K562 (cell line): Measurements from ENCODE around the gene ITGA3. TPM values are rescaled to one million over a fixed set of nuclear protein-coding genes. Genes with fewer than 3 reads are reported as not detected.

Source experiments
- ATAC-seq: fragments of 200-7000 bp; cut with Tn5 transposase; 3 replicates; pipeline ENCODE4 v1.9.1; 2020; ENCODE audit warnings: moderate library complexity
- BruUV-seq: library from RNA; stranded (reverse); fragments of 400-500 nt; replicated peaks from 2 replicates; lab custom pipeline; 2021; lab: Mats Ljungman, UMichigan
- CTCF ChIA-PET: fragments of 300-600 bp; formaldehyde crosslinking; extraction: SDS; loops from one replicate; lab custom pipeline; 2021; ENCODE audit warnings: low intra/inter-chr PET ratio; lab: Yijun Ruan, JAX
- POLR2A ChIA-PET: fragments of 300-600, 350-650 bp; sonication (Branson Sonifier 250); formaldehyde crosslinking; extraction: SDS; loops from one replicate; lab custom pipeline; 2021; ENCODE audit warnings: antibody characterized with exemption, inconsistent platforms; lab: Yijun Ruan, JAX
- DNase-seq, 4 experiments: peaks; one replicate each; pipeline versions ENCODE4 v3.0.0 to v3.0.0-alpha.2; 2011 to 2018; ENCODE audit warnings: low spot score in 3 of 4, mixed read lengths in 3 of 4; ENCODE audit errors: extremely low read depth in 1 of 4
- FAIRE-seq: peaks from 2 replicates; lab custom pipeline; 2011; peaks lifted over from hg19 to GRCh38; lab: Jason Lieb, UNC
- H2AFZ ChIP-seq: 2 replicates; pipeline ENCODE4 v1.6.0; 2011; ENCODE audit warnings: low read depth, low read length, control low read depth, inconsistent platforms
- H3K27ac ChIP-seq: fragments of 200-600 bp; 3 replicates; pipeline ENCODE4 v1.8.0; 2011; ENCODE audit warnings: low read depth, mild to moderate bottlenecking, control low read depth, inconsistent platforms, low read length, moderate library complexity, mixed read lengths; ENCODE audit errors: extremely low read depth
- H3K27me3 ChIP-seq, 2 experiments: fragments of 300-600 bp in 1 of 2; 2 replicates in 1 of 2; 3 replicates in 1 of 2; pipeline versions ENCODE4 v1.6.0 to v1.8.0; 2011; ENCODE audit warnings: inconsistent platforms in 2 of 2, low read length in 2 of 2, mild to moderate bottlenecking in 1 of 2, mixed read lengths in 1 of 2, moderate library complexity in 1 of 2; ENCODE audit not compliant: control insufficient read depth in 2 of 2, insufficient read depth in 2 of 2
- H3K36me3 ChIP-seq: fragments of 300-600 bp; 3 replicates; pipeline ENCODE4 v1.8.0; 2011; ENCODE audit warnings: mild to moderate bottlenecking, low read length, inconsistent platforms; ENCODE audit not compliant: control insufficient read depth, insufficient read depth
- H3K4me1 ChIP-seq, 2 experiments: fragments of 200-600 bp in 1 of 2; replicated peaks in 1 of 2; 2 replicates in 1 of 2; 3 replicates in 1 of 2; pipeline versions ENCODE4 v1.5.1 to v1.8.0; 2011; ENCODE audit warnings: inconsistent platforms in 2 of 2, low read length in 2 of 2, mild to moderate bottlenecking in 1 of 2, mixed read lengths in 1 of 2, moderate library complexity in 1 of 2; ENCODE audit not compliant: control insufficient read depth in 2 of 2, insufficient read depth in 2 of 2
- H3K4me2 ChIP-seq: 2 replicates; pipeline ENCODE4 v1.6.1; 2011; ENCODE audit warnings: low read length, control low read depth, inconsistent platforms, mixed read lengths; ENCODE audit not compliant: insufficient read depth
- H3K4me3 ChIP-seq: fragments of 200-600 bp; sonication (generic), shearing (Covaris generic); 2 replicates; pipeline ENCODE4 v1.5.1; 2016; ENCODE audit warnings: control low read depth, inconsistent platforms
- H3K79me2 ChIP-seq: fragments of 200-600 bp; 3 replicates; pipeline ENCODE4 v1.8.0; 2011; ENCODE audit warnings: low read length, inconsistent platforms; ENCODE audit not compliant: control insufficient read depth, insufficient read depth
- H3K9ac ChIP-seq, 2 experiments: 2 replicates each; pipeline versions ENCODE4 v1.6.0 to v1.6.1; 2011; ENCODE audit warnings: low read depth in 2 of 2, low read length in 2 of 2, control low read depth in 1 of 2, inconsistent platforms in 1 of 2, mild to moderate bottlenecking in 1 of 2, mixed read lengths in 1 of 2; ENCODE audit not compliant: insufficient read depth in 1 of 2
- H3K9me1 ChIP-seq: one replicate; pipeline ENCODE4 v1.6.0; 2011; ENCODE audit warnings: inconsistent platforms, mild to moderate bottlenecking, low read length, moderate library complexity; ENCODE audit not compliant: control insufficient read depth, insufficient read depth
- H3K9me3 ChIP-seq: replicated peaks from 2 replicates; pipeline ENCODE4 v1.5.1; 2011; ENCODE audit warnings: low read depth, low read length, inconsistent platforms; ENCODE audit not compliant: control insufficient read depth, insufficient read depth
- H4K20me1 ChIP-seq: replicated peaks from 2 replicates; pipeline ENCODE4 v1.6.1; 2011; ENCODE audit warnings: low read length, inconsistent platforms, mixed read lengths; ENCODE audit not compliant: control insufficient read depth, insufficient read depth
- SOX6 ChIP-seq: fragments of 450-650 bp; IDR thresholded peaks from 2 replicates; pipeline ENCODE4 v1.6.1; 2014; ENCODE audit warnings: mild to moderate bottlenecking
- ZFP30 ChIP-seq: fragments of 250-450 bp; sonication (Bioruptor Pico); IDR thresholded peaks from 2 replicates; pipeline ENCODE4 v1.8.0; 2022; ENCODE audit warnings: moderate library complexity, mild to moderate bottlenecking, inconsistent platforms, borderline replicate concordance
- ZNF133 ChIP-seq: fragments of 250-450 bp; sonication (Bioruptor Pico); IDR thresholded peaks from 2 replicates; pipeline ENCODE4 v1.4.0; 2020; ENCODE audit warnings: mild to moderate bottlenecking
- ZNF639 ChIP-seq, 2 experiments: fragments of 200-800 bp in 1 of 2; sonication (Bioruptor generic) in 1 of 2; sonication (generic) in 1 of 2; formaldehyde crosslinking in 1 of 2; IDR thresholded peaks in 1 of 2; conservative IDR thresholded peaks in 1 of 2; 2 replicates each; pipeline versions ENCODE4 v1.5.0 to v1.6.1; 2016 to 2020; ENCODE audit warnings: missing compliant biosample characterization in 1 of 2, missing genetic modification characterization in 1 of 2, missing genetic modification reagents in 1 of 2
- WGBS: fragments of 100-300 bp; shearing (Covaris generic); methylation state at CpG from one replicate; pipeline ENCODE4 v1.1.6; 2016; ENCODE audit warnings: low coverage, mixed read lengths; ENCODE audit not compliant: insufficient coverage; ENCODE audit errors: missing lambda C conversion rate; 5-methylcytosine and 5-hydroxymethylcytosine counted together
- in situ Hi-C: fragments of 300-500 bp; cut with MboI; formaldehyde crosslinking; loops from 4 replicates; pipeline ENCODE4 v1.15.0; 2018; ENCODE audit warnings: inconsistent platforms, mixed read lengths
- intact Hi-C: fragments of 100-400 bp; cut with micrococcal nuclease; formaldehyde crosslinking; loops from 2 replicates; pipeline ENCODE4 v1.14.2; 2022
- polyA plus RNA-seq, 8 experiments: library from polyadenylated mRNA; depleted of rRNA in 4 of 8; stranded (reverse) in 5 of 8; unstranded in 3 of 8; fragments of >200 nt; fragmentation: Nextera tagmentation in 2 of 8; fragmentation: Illumina TruSeq in 1 of 8; extraction: Ambion mirVana in 2 of 8; extraction: Trizol in 1 of 8; gene quantifications; 2 replicates each; pipeline versions ENCODE4 v1.2.1 to v1.2.3, GENCODE V29; 2011 to 2014; ENCODE audit warnings: inconsistent platforms in 1 of 8, missing spikeins in 1 of 8
- total RNA-seq, 7 experiments: library from RNA; depleted of rRNA in 6 of 7; stranded (reverse); fragments of >200 nt in 6 of 7; fragmentation: Illumina TruSeq in 2 of 7; extraction: Trizol in 2 of 7; gene quantifications; 2 replicates each; pipeline versions ENCODE4 v1.2.1 to v1.2.3, GENCODE V29; 2011 to 2021; ENCODE audit warnings: low replicate concordance in 1 of 7

The ITGA3 gene
- total and polyA plus RNA-seq, 9 of the 15 experiments (the other 6 are each of a cell fraction or from before 2014, with no cell fraction given) = 0.03 to 0.75 (median 0.14) TPM; not detected in 2

GRCh38 chr17:50067996-50068395 is 12.1 kb downstream of the ITGA3 start (continued):
- TF ChIP-seq ZNF133 (CRISPR knock-in tag) (no peak), ZNF639 (CRISPR knock-in tag; conservative IDR thresholded peaks at IDR 0.05 in 1 of 2, IDR thresholded peaks at IDR 0.05 in 1 of 2) (no peak), SOX6 (no peak)

- ATAC-seq (no peak), DNase-seq (no peak), FAIRE-seq (no peak)
- Histone ChIP-seq H3K79me2 (no peaks in the 10 kb centered on the region), H3K36me3 (no peaks in the 10 kb centered on the region), H4K20me1 (peaks cover 3% of the 10 kb centered on the region; the same call in 1 of the 2 replicates), H2AFZ (no peak overlapping the region), H3K27ac (no peak overlapping the region), H3K4me2 (no peak overlapping the region), H3K9ac (no peak overlapping the region), H3K9me3 (no peaks in the 10 kb centered on the region), H3K4me3 (no peak overlapping the region), H3K27me3 (peaks cover 8 to 58% of the 10 kb centered on the region in 2 experiments; a peak in 4 of 5 replicates), H3K9me1 (no peaks in the 10 kb centered on the region), H3K4me1 (peaks cover 0 to under 1% of the 10 kb centered on the region in 2 experiments; a peak in 1 of 5 replicates)
- POLR2A ChIA-PET = interaction anchor here (0.5 to 1.1 kb wide), 3 partner anchors 9 to 317 kb away, joined by 3 read pairs; no protein-coding TSS in a partner anchor
- TF ChIP-seq ZFP30 (CRISPR knock-in tag) = no peak
- CTCF ChIA-PET = no interaction called here
- BruUV-seq = no TSS peak
- intact Hi-C loops = no loop called here
- 0% methylated on average over 16 of the region's 16 CpGs for WGBS
- in situ Hi-C loops = loop anchor here (10.0 kb wide), 1 partner anchor 506 kb away; no protein-coding TSS in a partner anchor
Observed at GRCh38 chr17:50070908-50071680, 15.2 kb downstream of the ITGA3 start.
